GM12878 (cell line): ENCODE results near the gene LYPD5. TPM values are rescaled to one million over a fixed set of nuclear protein-coding genes. Genes with fewer than 3 reads are reported as not detected.

Experiments
- ATAC-seq: fragments of 200-7000 bp; cut with Tn5 transposase; 3 replicates; pipeline ENCODE4 v1.9.1; 2020; ENCODE audit warnings: mild to moderate bottlenecking, moderate library complexity
- BruUV-seq: library from RNA; stranded (reverse); fragments of 400-500 nt; replicated peaks from 2 replicates; lab custom pipeline; 2021; lab: Mats Ljungman, UMichigan
- CTCF ChIA-PET: fragments of 300-600 bp; sonication (Branson Sonifier 250); formaldehyde crosslinking; extraction: SDS; loops from one replicate; lab custom pipeline; 2021; ENCODE audit warnings: inconsistent platforms; lab: Yijun Ruan, JAX
- POLR2A ChIA-PET: fragments of 350-600 bp; formaldehyde crosslinking; extraction: SDS; loops from one replicate; lab custom pipeline; 2021; ENCODE audit warnings: inconsistent platforms; lab: Charles Lee
- RAD21 ChIA-PET: fragments of 300-600 bp; sonication (Branson Sonifier 250); formaldehyde crosslinking; loops from one replicate; lab custom pipeline; 2023; ENCODE audit warnings: antibody characterized with exemption; ENCODE audit not compliant: unreplicated experiment; lab: Charles Lee
- SMC1A ChIA-PET: fragments of 300-600 bp; sonication (Branson Sonifier 250); formaldehyde crosslinking; loops from one replicate; lab custom pipeline; 2023; ENCODE audit not compliant: unreplicated experiment, uncharacterized antibody; lab: Charles Lee
- DNase-seq: peaks from one replicate; pipeline ENCODE4 v3.0.0-alpha.2; 2011; ENCODE audit warnings: low read depth, low spot score
- FAIRE-seq: peaks from 3 replicates; lab custom pipeline; 2011; peaks lifted over from hg19 to GRCh38; lab: Jason Lieb, UNC
- H2AFZ ChIP-seq: 2 replicates; pipeline ENCODE4 v1.6.0; 2011; ENCODE audit warnings: low read depth, low read length, control low read depth; ENCODE audit not compliant: control insufficient read depth
- H3K27ac ChIP-seq: 2 replicates; pipeline ENCODE4 v1.5.1; 2011; ENCODE audit warnings: control low read depth; ENCODE audit not compliant: control insufficient read depth, insufficient read depth
- H3K27me3 ChIP-seq, 2 experiments: replicated peaks in 1 of 2; 2 replicates each; pipeline versions ENCODE4 v1.6.0 to v1.6.1; 2011; ENCODE audit warnings: low read length in 1 of 2; ENCODE audit not compliant: control insufficient read depth in 2 of 2, insufficient read depth in 2 of 2
- H3K36me3 ChIP-seq, 2 experiments: 2 replicates each; pipeline ENCODE4 v1.5.1; 2011; ENCODE audit warnings: low read length in 1 of 2; ENCODE audit not compliant: control insufficient read depth in 2 of 2, insufficient read depth in 2 of 2
- H3K4me1 ChIP-seq: 2 replicates; pipeline ENCODE4 v1.6.1; 2011; ENCODE audit warnings: mild to moderate bottlenecking, low read length, moderate library complexity, mixed read lengths; ENCODE audit not compliant: control insufficient read depth, insufficient read depth
- H3K4me2 ChIP-seq: 2 replicates; pipeline ENCODE4 v1.6.0; 2011; ENCODE audit warnings: control low read depth; ENCODE audit not compliant: control insufficient read depth, insufficient read depth
- H3K4me3 ChIP-seq: fragments of 200-600 bp; sonication (generic); 2 replicates; pipeline ENCODE4 v1.5.1; 2016
- H3K79me2 ChIP-seq: 2 replicates; pipeline ENCODE4 v1.6.0; 2011; ENCODE audit warnings: low read length; ENCODE audit not compliant: control insufficient read depth, insufficient read depth
- H3K9ac ChIP-seq: 2 replicates; pipeline ENCODE4 v1.8.0; 2011; ENCODE audit warnings: low read length, control low read depth, mixed read lengths; ENCODE audit not compliant: control insufficient read depth, insufficient read depth
- H3K9me3 ChIP-seq: replicated peaks from 3 replicates; pipeline ENCODE4 v1.5.1; 2011; ENCODE audit warnings: mild to moderate bottlenecking, low read length; ENCODE audit not compliant: control insufficient read depth, insufficient read depth
- H4K20me1 ChIP-seq: 2 replicates; pipeline ENCODE4 v1.6.0; 2011; ENCODE audit not compliant: control insufficient read depth, insufficient read depth
- BCL3 ChIP-seq: IDR thresholded peaks from 2 replicates; pipeline ENCODE4 v1.6.1; 2011; ENCODE audit warnings: borderline replicate concordance, low read depth, mild to moderate bottlenecking, moderate library complexity, low read length; ENCODE audit not compliant: insufficient read depth, poor library complexity, severe bottlenecking
- GABPA ChIP-seq: IDR thresholded peaks from 2 replicates; pipeline ENCODE4 v1.6.1; 2014; ENCODE audit warnings: antibody characterized with exemption, low read depth, mild to moderate bottlenecking, inconsistent platforms
- JUND ChIP-seq: IDR thresholded peaks from 2 replicates; pipeline ENCODE4 v1.6.1; 2012; ENCODE audit warnings: low read depth, mild to moderate bottlenecking, low read length, improper control_type of control experiment, moderate library complexity
- MTA3 ChIP-seq: IDR thresholded peaks from 2 replicates; pipeline ENCODE4 v1.6.1; 2012; ENCODE audit warnings: low read length, inconsistent platforms, borderline replicate concordance
- POU2F2 ChIP-seq: IDR thresholded peaks from 3 replicates; pipeline ENCODE4 v1.6.1; 2011; ENCODE audit warnings: low read depth, mild to moderate bottlenecking, low read length, borderline replicate concordance
- ZNF274 ChIP-seq: IDR thresholded peaks from one replicate; pipeline ENCODE4 v1.8.0; 2011; ENCODE audit not compliant: insufficient read length, insufficient read depth
- in situ Hi-C: fragments of 300-500 bp; cut with MboI; formaldehyde crosslinking; loops from 9 replicates; pipeline ENCODE4 v1.14.3; 2018; ENCODE audit warnings: mixed read lengths
- intact Hi-C: fragments of 100-400 bp; cut with micrococcal nuclease; formaldehyde crosslinking; loops from one replicate; pipeline ENCODE4 v1.14.2; 2022; ENCODE audit not compliant: unreplicated experiment
- polyA plus RNA-seq, 11 experiments: library from polyadenylated mRNA; depleted of rRNA in 4 of 11; unstranded in 6 of 11; stranded (reverse) in 5 of 11; fragments of >200 nt; fragmentation: Nextera tagmentation in 4 of 11; fragmentation: Illumina TruSeq in 1 of 11; extraction: Ambion mirVana in 4 of 11; extraction: Trizol in 1 of 11; gene quantifications; 1 replicate in 1 of 11; 2 replicates in 10 of 11; pipeline versions ENCODE4 v1.2.1 to v1.2.3, GENCODE V29; 2011 to 2016; ENCODE audit warnings: inconsistent platforms in 2 of 11, missing spikeins in 2 of 11, low read depth in 1 of 11
- total RNA-seq, 4 experiments: library from RNA; depleted of rRNA in 3 of 4; stranded (reverse); fragments of >200 nt in 3 of 4; fragmentation: Illumina TruSeq in 1 of 4; extraction: Trizol in 1 of 4; gene quantifications; 2 replicates each; pipeline versions ENCODE4 v1.2.1 to v1.2.3, GENCODE V29; 2013 to 2021
- TF ChIP-seq, protein P1 (sequence below): fragments of 150-350 bp; IDR thresholded peaks from 2 replicates; pipeline ENCODE4 v1.6.1; 2016; ENCODE audit warnings: low read depth, low read length

LYPD5 gene
- total and polyA plus RNA-seq, 10 of the 15 experiments (the other 5 are each of a cell fraction or from before 2014, with no cell fraction given) = 0.04 to 2.2 (median 0.69) TPM; not detected in 1

DNA sequence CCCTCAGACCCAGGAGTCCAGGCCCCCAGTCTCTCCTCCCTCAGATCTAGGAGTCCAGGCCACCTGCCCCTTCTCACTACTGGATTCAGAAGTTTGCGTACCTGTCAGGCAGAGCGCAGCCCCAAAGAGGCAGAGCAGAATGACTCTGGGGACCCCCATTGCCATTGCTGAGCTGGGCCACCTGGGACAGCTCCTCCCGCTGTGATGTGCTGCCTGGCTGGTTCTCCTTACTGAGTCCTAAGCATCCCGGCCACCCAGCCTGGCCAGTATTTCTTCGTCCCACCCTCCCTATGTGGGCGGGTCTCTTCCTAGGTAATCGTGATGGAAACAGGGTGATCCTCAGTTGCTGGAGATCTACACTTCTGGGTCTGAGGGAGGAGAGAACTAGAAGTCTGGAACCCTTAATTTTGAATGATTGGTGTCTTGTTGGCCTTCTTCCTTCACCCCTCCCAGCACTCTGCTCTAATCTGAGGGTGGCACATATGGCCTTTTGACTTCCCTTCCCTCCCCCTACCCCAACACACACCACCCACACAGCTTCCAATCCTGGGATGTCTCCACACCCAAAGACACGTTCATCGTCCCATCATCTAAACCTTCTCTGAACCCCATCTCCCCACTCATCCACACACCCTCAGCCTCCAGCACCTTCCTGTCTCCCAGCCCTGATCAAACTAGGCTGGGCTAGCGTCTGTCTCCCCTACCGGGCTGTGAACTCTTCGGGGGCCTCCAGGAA is at the start of gene LYPD5 (continued):
- TF ChIP-seq JUND (no peak), GABPA (no peak), BCL3 (no peak), POU2F2 (no peak)
- TF ChIP-seq, protein P1, sequence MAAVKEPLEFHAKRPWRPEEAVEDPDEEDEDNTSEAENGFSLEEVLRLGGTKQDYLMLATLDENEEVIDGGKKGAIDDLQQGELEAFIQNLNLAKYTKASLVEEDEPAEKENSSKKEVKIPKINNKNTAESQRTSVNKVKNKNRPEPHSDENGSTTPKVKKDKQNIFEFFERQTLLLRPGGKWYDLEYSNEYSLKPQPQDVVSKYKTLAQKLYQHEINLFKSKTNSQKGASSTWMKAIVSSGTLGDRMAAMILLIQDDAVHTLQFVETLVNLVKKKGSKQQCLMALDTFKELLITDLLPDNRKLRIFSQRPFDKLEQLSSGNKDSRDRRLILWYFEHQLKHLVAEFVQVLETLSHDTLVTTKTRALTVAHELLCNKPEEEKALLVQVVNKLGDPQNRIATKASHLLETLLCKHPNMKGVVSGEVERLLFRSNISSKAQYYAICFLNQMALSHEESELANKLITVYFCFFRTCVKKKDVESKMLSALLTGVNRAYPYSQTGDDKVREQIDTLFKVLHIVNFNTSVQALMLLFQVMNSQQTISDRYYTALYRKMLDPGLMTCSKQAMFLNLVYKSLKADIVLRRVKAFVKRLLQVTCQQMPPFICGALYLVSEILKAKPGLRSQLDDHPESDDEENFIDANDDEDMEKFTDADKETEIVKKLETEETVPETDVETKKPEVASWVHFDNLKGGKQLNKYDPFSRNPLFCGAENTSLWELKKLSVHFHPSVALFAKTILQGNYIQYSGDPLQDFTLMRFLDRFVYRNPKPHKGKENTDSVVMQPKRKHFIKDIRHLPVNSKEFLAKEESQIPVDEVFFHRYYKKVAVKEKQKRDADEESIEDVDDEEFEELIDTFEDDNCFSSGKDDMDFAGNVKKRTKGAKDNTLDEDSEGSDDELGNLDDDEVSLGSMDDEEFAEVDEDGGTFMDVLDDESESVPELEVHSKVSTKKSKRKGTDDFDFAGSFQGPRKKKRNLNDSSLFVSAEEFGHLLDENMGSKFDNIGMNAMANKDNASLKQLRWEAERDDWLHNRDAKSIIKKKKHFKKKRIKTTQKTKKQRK = no peak

- Histone ChIP-seq H3K9ac (no peak overlapping the region), H3K36me3 (no peaks in the 10 kb centered on the region), H2AFZ (no peak overlapping the region), H3K4me3 (no peak overlapping the region), H4K20me1 (no peaks in the 10 kb centered on the region), H3K27me3 (no peaks in the 10 kb centered on the region), H3K4me1 (no peaks in the 10 kb centered on the region), H3K4me2 (no peak overlapping the region), H3K9me3 (peaks cover 19% of the 10 kb centered on the region), H3K79me2 (no peaks in the 10 kb centered on the region), H3K27ac (no peak overlapping the region)
- BruUV-seq = no TSS peak
- ATAC-seq = no peak
- ChIA-PET RAD21 (no interaction called here), POLR2A (no interaction called here), CTCF (no interaction called here), SMC1A (no interaction called here)
- in situ Hi-C loops = no loop called here
- TF ChIP-seq ZNF274 (peak; percentile 48), MTA3 (no peak)
- no peak for DNase-seq
- intact Hi-C loops = no loop called here
- FAIRE-seq = no peak
Measured at GRCh38 chr19:43848821-43849220, 46.6 kb upstream of the LYPD5 start.
